Measurements from ENCODE around the gene NDOR1.
A peak's percentile ranks its signal among the peaks of the same experiment; 100 is the strongest.

Gene NDOR1

DNA sequence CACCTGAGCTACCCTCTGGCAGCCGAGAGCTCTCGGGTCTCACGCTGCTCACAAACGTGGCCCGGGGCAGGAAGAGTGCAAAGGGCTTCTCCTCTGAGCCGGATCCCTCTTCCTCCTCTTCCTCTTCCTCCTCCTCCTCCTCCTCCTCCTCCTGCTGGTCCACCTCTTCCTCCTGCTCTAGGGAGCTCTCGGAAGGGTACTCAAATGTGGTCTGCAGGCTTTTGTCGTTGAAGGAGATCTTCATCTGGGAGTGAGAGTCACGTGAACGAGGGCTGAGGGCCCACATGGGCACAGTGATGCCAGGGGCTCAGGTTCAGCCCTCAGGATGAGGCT, 13.1 kb upstream of the NDOR1 start:
- no peaks in the 10 kb centered on the region for H3K36me3 ChIP-seq (ENCODE audit: control insufficient read depth, insufficient read depth, low read length)
- 93% methylated on average over 10 of the region's 10 CpGs for WGBS, 2 experiments
- no peaks in the 10 kb centered on the region for H3K9me3 ChIP-seq (ENCODE audit: control insufficient read depth, low read length)
- H3K27ac ChIP-seq (ENCODE audit: insufficient read depth, low read depth, low read length, poor library complexity, severe bottlenecking): no peak overlapping the region
- peaks cover 13% of the 10 kb centered on the region for H3K4me1 ChIP-seq (ENCODE audit: control insufficient read depth, insufficient read depth, low read length)
- H3K27me3 ChIP-seq (ENCODE audit: control insufficient read depth, insufficient read depth, low read length, poor library complexity, severe bottlenecking): no peaks in the 10 kb centered on the region
- H3K4me3 ChIP-seq (ENCODE audit: insufficient read depth, low read depth, low read length): no peak overlapping the region

DNA sequence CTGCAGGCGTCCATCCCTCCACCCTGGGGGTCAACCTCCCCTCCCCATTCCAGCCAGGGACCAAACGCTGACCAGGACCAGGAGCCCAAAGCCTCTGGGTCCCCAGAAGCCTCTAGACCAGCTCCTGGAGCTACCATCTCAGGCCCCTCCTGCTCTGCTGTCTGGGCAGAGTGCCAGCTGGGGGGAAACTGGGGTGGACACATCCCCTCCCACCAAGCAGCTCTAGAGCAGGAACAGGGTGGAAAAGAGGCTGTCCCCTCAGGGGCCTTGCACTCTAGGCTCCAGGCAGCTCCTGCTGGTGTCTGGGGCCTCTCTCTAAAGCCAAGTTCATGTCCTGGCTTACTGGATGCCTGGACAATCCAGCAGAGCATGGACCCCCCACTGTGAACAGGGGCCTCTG, 12.6 kb upstream of the NDOR1 start:
- no peak overlapping the region for H3K4me3 ChIP-seq (ENCODE audit: insufficient read depth, low read depth, low read length)
- WGBS, 2 experiments: 83 to 86% methylated on average over 2 of the region's 2 CpGs
- H3K36me3 ChIP-seq (ENCODE audit: control insufficient read depth, insufficient read depth, low read length): no peaks in the 10 kb centered on the region
- no peak overlapping the region for H3K27ac ChIP-seq (ENCODE audit: insufficient read depth, low read depth, low read length, poor library complexity, severe bottlenecking)
- H3K9me3 ChIP-seq (ENCODE audit: control insufficient read depth, low read length): no peaks in the 10 kb centered on the region
- H3K27me3 ChIP-seq (ENCODE audit: control insufficient read depth, insufficient read depth, low read length, poor library complexity, severe bottlenecking): no peaks in the 10 kb centered on the region
- H3K4me1 ChIP-seq (ENCODE audit: control insufficient read depth, insufficient read depth, low read length): peaks cover 13% of the 10 kb centered on the region

DNA sequence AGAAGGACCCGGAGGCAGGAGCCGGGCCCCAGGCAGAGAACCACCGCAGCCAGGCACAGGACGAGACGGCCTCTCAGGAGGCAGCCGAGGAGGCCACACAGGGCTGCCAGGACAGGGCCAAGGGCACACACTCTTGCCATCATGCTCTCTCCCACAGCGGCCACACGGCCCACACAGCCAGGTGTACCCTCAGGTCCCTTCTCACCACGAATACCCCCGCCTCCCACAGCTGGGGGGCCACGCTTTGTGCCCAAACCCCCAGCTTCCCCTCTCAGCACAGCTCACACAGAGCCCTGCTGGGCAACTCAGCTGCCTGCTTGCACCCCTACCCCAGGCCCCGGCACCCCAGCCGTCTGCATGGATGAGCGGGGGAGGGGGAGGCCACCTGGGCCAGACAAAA, 11.7 kb upstream of the NDOR1 start:
- H3K4me3 ChIP-seq (ENCODE audit: insufficient read depth, low read depth, low read length): no peak overlapping the region
- peaks cover 16% of the 10 kb centered on the region for H3K4me1 ChIP-seq (ENCODE audit: control insufficient read depth, insufficient read depth, low read length)
- H3K36me3 ChIP-seq (ENCODE audit: control insufficient read depth, insufficient read depth, low read length): no peaks in the 10 kb centered on the region
- no peaks in the 10 kb centered on the region for H3K27me3 ChIP-seq (ENCODE audit: control insufficient read depth, insufficient read depth, low read length, poor library complexity, severe bottlenecking)
- WGBS, 2 experiments: 90 to 91% methylated on average over 14 of the region's 14 CpGs
- no peaks in the 10 kb centered on the region for H3K9me3 ChIP-seq (ENCODE audit: control insufficient read depth, low read length)
- no peak overlapping the region for H3K27ac ChIP-seq (ENCODE audit: insufficient read depth, low read depth, low read length, poor library complexity, severe bottlenecking)

DNA sequence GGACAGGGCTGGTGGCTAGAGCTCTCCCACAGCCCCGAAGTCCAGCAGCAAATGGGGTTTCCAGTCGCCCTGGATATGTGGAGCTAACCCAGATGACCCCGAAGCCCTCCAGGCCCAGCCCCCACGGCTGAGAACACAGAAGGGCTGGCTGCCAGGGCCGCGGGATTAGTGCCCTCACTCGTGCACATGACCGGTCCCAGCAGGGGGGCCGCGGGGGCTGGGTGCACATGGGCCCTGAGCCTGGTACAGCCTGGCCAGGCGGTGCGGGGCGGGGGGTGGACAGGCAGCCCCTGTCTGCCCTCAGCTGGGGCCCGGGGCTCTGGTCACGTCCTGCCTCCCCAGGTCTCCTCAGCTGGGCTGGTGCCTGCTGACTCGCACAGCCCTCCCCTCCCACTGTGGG, 11.1 kb upstream of the NDOR1 start:
- H3K36me3 ChIP-seq (ENCODE audit: control insufficient read depth, insufficient read depth, low read length): no peaks in the 10 kb centered on the region

DNA sequence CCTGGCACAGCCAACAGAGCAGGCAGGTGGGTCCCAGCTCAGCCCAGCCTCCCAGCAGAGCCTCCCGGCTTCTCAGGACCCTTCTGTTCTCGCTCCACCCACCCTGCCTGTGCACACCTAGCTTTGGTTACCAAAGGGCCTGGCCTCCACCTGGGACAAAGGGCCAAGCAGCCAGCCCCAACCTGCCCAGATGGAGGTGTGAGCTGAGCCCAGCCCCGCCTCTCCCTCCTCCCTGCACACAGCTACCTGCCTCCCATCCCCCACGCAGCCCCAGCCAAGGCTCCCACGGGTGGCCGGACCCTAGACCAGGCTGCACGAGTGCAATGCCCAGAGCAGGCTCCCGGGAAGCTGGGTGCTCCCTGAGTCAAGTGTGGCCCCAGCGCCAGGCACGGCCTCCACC, 10.6 kb upstream of the NDOR1 start:
- Histone ChIP-seq H3K9me3 (ENCODE audit: control insufficient read depth, low read length) (no peaks in the 10 kb centered on the region), H3K36me3 (ENCODE audit: control insufficient read depth, insufficient read depth, low read length) (no peaks in the 10 kb centered on the region), H3K27me3 (ENCODE audit: control insufficient read depth, insufficient read depth, low read length, poor library complexity, severe bottlenecking) (peaks cover 11% of the 10 kb centered on the region), H3K4me1 (ENCODE audit: control insufficient read depth, insufficient read depth, low read length) (peaks cover 17% of the 10 kb centered on the region), H3K27ac (ENCODE audit: insufficient read depth, low read depth, low read length, poor library complexity, severe bottlenecking) (no peak overlapping the region), H3K4me3 (ENCODE audit: insufficient read depth, low read depth, low read length) (no peak overlapping the region)
- WGBS, 2 experiments: 87 to 89% methylated on average over 10 of the region's 10 CpGs

More for the DNA sequence above, 11.1 kb upstream of the NDOR1 start:
- H3K4me3 ChIP-seq (ENCODE audit: insufficient read depth, low read depth, low read length): no peak overlapping the region
- H3K27ac ChIP-seq (ENCODE audit: insufficient read depth, low read depth, low read length, poor library complexity, severe bottlenecking): no peak overlapping the region
- H3K4me1 ChIP-seq (ENCODE audit: control insufficient read depth, insufficient read depth, low read length): peaks cover 21% of the 10 kb centered on the region
- H3K9me3 ChIP-seq (ENCODE audit: control insufficient read depth, low read length): no peaks in the 10 kb centered on the region
- 82 to 84% methylated on average over 16 of the region's 16 CpGs for WGBS, 2 experiments
- peaks cover 6% of the 10 kb centered on the region for H3K27me3 ChIP-seq (ENCODE audit: control insufficient read depth, insufficient read depth, low read length, poor library complexity, severe bottlenecking)

DNA sequence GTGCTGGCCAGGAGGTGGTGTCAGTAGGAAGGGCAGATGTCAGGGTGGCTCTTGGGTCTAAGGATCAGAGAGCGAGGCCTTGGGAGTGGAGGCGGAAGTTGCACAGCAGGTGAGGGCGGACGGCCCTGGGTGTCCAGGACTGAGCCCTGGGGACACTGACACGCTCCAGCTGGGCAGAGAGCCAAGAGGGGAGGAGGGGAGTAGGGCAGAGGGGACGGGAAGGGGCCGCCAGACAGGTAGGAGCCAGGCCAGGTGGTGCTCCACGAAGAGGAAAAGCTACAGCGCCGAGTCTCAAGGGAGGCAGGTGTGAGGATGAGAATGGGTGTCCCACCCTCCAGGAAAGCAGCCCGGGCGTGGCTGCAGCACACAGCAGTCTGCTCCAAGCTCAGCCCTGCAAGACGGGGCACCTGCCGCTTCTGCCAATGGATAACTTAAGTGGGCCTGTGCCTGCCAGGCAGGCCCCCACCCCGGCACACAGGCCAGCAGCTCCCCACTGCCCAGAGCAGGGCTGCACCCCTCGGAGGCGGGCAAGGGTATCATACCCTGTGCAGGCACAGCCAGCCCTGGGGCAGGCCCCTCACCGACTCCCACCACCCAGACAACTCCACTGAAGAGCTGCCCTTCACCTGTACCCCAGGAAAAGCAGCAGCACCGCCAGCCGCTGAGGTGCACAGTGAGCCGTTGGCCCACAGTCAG, 9.8 kb upstream of the NDOR1 start:
- no peaks in the 10 kb centered on the region for H3K36me3 ChIP-seq (ENCODE audit: control insufficient read depth, insufficient read depth, low read length)
- no peak overlapping the region for H3K27ac ChIP-seq (ENCODE audit: insufficient read depth, low read depth, low read length, poor library complexity, severe bottlenecking)
- H3K4me1 ChIP-seq (ENCODE audit: control insufficient read depth, insufficient read depth, low read length): peaks cover 17% of the 10 kb centered on the region
- H3K27me3 ChIP-seq (ENCODE audit: control insufficient read depth, insufficient read depth, low read length, poor library complexity, severe bottlenecking): peaks cover 12% of the 10 kb centered on the region
- no peaks in the 10 kb centered on the region for H3K9me3 ChIP-seq (ENCODE audit: control insufficient read depth, low read length)
- WGBS, 2 experiments: 94% methylated on average over 21 of the region's 21 CpGs
- H3K4me3 ChIP-seq (ENCODE audit: insufficient read depth, low read depth, low read length): no peak overlapping the region

DNA sequence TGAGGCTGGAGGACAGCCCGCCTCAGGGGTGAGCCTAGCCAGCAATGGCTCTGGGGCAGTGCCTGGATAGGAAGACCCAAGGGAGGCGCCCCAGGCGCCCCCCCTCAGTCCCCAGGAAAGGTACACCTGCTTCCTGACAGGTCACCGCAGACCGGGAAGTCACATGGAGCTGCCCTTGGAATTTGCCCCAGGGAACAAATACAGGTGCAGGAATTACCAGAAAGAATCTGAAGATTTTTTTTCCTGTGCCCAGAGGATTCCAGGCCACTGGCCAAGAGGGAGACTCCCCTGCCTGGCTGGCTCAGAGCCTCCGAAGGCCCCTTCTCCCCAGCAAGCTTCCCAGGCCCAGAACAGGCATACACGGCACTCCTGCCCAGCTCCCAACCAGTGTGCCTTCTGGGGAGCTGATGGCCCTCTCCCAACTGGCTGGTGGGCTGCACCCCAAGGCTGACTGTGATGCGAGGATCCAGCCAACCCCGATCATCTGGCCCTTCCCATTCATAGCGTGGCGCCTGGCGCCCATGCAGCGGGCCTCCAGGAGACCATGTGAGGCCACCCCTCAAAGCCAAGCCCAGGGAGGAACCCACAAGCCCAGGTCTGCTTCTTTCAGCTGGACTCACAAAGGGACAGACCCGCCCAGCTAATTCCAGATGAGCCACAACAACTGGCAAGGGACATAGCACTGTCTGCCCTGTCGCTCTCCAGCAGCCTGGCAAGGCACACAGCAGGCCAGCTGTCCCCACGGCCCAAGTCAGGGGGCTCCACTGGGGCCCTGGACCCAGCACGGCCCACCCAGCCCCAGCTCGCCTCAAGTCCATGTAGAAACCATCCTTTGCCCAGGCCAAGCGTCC, 7.2 kb upstream of the NDOR1 start:
- peaks cover 25% of the 10 kb centered on the region for H3K4me1 ChIP-seq (ENCODE audit: control insufficient read depth, insufficient read depth, low read length)
- H3K4me3 ChIP-seq (ENCODE audit: insufficient read depth, low read depth, low read length): no peak overlapping the region
- no peaks in the 10 kb centered on the region for H3K36me3 ChIP-seq (ENCODE audit: control insufficient read depth, insufficient read depth, low read length)
- peaks cover 12% of the 10 kb centered on the region for H3K27me3 ChIP-seq (ENCODE audit: control insufficient read depth, insufficient read depth, low read length, poor library complexity, severe bottlenecking)
- WGBS, 2 experiments: 89 to 90% methylated on average over 19 of the region's 19 CpGs
- H3K27ac ChIP-seq (ENCODE audit: insufficient read depth, low read depth, low read length, poor library complexity, severe bottlenecking): no peak overlapping the region
- no peaks in the 10 kb centered on the region for H3K9me3 ChIP-seq (ENCODE audit: control insufficient read depth, low read length)

DNA sequence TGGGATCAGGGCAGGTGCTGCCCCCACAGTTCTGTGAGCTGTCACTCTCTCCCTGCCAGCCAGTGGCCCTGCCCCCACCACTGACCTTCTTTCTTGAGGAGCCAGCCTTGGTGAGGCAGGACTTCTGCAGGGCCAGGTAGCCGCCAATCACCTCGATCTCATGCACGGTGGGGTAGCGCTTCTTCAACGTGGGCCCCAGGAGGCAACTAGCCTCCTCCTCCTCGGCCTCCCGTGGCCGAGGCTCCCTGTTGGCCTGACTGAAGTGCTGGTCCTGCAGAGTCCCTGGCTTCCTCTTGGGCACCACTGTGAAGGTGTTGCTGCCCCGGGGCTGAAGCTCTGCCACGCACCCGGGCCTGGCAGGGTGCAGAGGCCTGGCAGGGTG, 6.6 kb upstream of the NDOR1 start:
- 78 to 81% methylated on average over 11 of the region's 11 CpGs for WGBS, 2 experiments
- Histone ChIP-seq H3K27ac (ENCODE audit: insufficient read depth, low read depth, low read length, poor library complexity, severe bottlenecking) (no peak overlapping the region), H3K36me3 (ENCODE audit: control insufficient read depth, insufficient read depth, low read length) (no peaks in the 10 kb centered on the region), H3K27me3 (ENCODE audit: control insufficient read depth, insufficient read depth, low read length, poor library complexity, severe bottlenecking) (peaks cover 12% of the 10 kb centered on the region), H3K4me1 (ENCODE audit: control insufficient read depth, insufficient read depth, low read length) (peaks cover 25% of the 10 kb centered on the region), H3K9me3 (ENCODE audit: control insufficient read depth, low read length) (no peaks in the 10 kb centered on the region), H3K4me3 (ENCODE audit: insufficient read depth, low read depth, low read length) (peak overlapping the region; percentile 30)

DNA sequence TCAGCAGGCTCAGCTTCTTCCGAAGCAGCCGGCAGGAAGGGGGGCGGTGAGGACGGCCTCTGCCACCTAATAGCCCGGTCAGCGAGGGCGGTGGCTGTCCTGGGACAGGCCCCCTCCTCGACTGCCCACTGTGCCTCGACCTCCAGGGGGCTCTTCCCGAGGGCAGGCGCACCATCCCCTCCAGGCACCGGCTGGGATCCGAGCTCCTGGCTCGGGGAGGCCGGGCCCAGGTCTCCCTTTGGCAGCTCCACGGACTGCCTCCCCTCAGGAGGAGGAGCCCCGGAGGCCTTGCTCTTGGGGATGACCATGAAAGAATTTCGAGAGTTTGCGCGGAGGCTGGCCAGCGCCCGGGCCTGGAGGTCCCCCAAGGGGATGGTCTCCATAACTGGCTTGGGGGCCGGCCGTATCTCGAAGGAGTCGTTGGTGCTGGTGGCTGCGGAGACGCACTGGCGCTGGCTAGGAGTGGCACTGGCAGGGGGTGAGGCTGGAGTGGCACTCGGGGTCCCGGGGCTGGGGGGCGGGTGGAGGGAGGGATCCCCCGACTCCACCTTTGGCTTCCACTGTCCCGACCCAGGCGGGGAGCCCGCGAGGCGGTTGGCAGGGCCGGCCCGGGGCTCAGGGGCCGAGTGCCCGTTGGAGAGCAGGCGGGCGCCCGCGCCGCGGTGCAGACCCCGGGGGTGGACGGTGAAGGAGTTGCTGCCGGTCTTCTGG, 5.9 kb upstream of the NDOR1 start:
- 20 to 23% methylated on average over 51 of the region's 51 CpGs for WGBS, 2 experiments
- peaks cover 12% of the 10 kb centered on the region for H3K27me3 ChIP-seq (ENCODE audit: control insufficient read depth, insufficient read depth, low read length, poor library complexity, severe bottlenecking)
- no peaks in the 10 kb centered on the region for H3K9me3 ChIP-seq (ENCODE audit: control insufficient read depth, low read length)
- H3K27ac ChIP-seq (ENCODE audit: insufficient read depth, low read depth, low read length, poor library complexity, severe bottlenecking): no peak overlapping the region
- H3K36me3 ChIP-seq (ENCODE audit: control insufficient read depth, insufficient read depth, low read length): no peaks in the 10 kb centered on the region
- peaks cover 27% of the 10 kb centered on the region for H3K4me1 ChIP-seq (ENCODE audit: control insufficient read depth, insufficient read depth, low read length)
- H3K4me3 ChIP-seq (ENCODE audit: insufficient read depth, low read depth, low read length): peak overlapping the region; percentile 30
